GM12878 (cell line): ENCODE results near the gene EFNA1. TPM values are rescaled to one million over a fixed set of nuclear protein-coding genes. Genes with fewer than 3 reads are reported as not detected.

ENCODE experiments used
- BRCA1 ChIP-seq: IDR thresholded peaks from 2 replicates; pipeline ENCODE4 v1.6.1; 2011; ENCODE audit warnings: low read depth, low read length, improper control_type of control experiment
- CBFB ChIP-seq: IDR thresholded peaks from 2 replicates; pipeline ENCODE4 v1.6.1; 2016; ENCODE audit warnings: antibody characterized with exemption, low read depth
- CEBPB ChIP-seq, 2 experiments: fragments of 150-350 bp in 1 of 2; IDR thresholded peaks; 2 replicates each; pipeline ENCODE4 v1.6.1; 2012 to 2014; ENCODE audit warnings: low read depth in 2 of 2, low read length in 2 of 2, borderline replicate concordance in 1 of 2, inconsistent platforms in 1 of 2
- FOXM1 ChIP-seq: IDR thresholded peaks from 2 replicates; pipeline ENCODE4 v1.6.1; 2012; ENCODE audit warnings: low read depth, mild to moderate bottlenecking, inconsistent platforms, low read length, moderate library complexity
- GATAD2B ChIP-seq: fragments of 450-650 bp; conservative IDR thresholded peaks from 2 replicates; pipeline ENCODE4 v1.6.1; 2017; ENCODE audit warnings: low read depth, mild to moderate bottlenecking, moderate library complexity
- HCFC1 ChIP-seq: fragments of 150-350 bp; IDR thresholded peaks from 2 replicates; pipeline ENCODE4 v1.6.1; 2014; ENCODE audit warnings: low read length
- IKZF1 ChIP-seq: fragments of 450-650 bp; conservative IDR thresholded peaks from 2 replicates; pipeline ENCODE4 v1.6.1; 2017; ENCODE audit warnings: antibody characterized with exemption, mild to moderate bottlenecking
- JUND ChIP-seq: IDR thresholded peaks from 2 replicates; pipeline ENCODE4 v1.6.1; 2012; ENCODE audit warnings: low read depth, mild to moderate bottlenecking, low read length, improper control_type of control experiment, moderate library complexity
- POLR2AphosphoS2 ChIP-seq: IDR thresholded peaks from 2 replicates; pipeline ENCODE4 v1.6.1; 2011; ENCODE audit warnings: low read depth, mild to moderate bottlenecking, low read length, improper control_type of control experiment, moderate library complexity
- POU2F2 ChIP-seq: IDR thresholded peaks from 3 replicates; pipeline ENCODE4 v1.6.1; 2011; ENCODE audit warnings: low read depth, mild to moderate bottlenecking, low read length, borderline replicate concordance
- RAD21 ChIP-seq: IDR thresholded peaks from 2 replicates; pipeline ENCODE4 v1.6.1; 2011; ENCODE audit warnings: mild to moderate bottlenecking, low read depth, low read length, moderate library complexity; ENCODE audit not compliant: insufficient read depth
- SIN3A ChIP-seq: IDR thresholded peaks from 2 replicates; pipeline ENCODE4 v1.6.1; 2012; ENCODE audit warnings: low read depth, low read length, improper control_type of control experiment
- SMAD5 ChIP-seq: IDR thresholded peaks from 2 replicates; pipeline ENCODE4 v1.6.1; 2016; ENCODE audit warnings: antibody characterized with exemption, low read depth
- SMARCA5 ChIP-seq: fragments of 450-650 bp; IDR thresholded peaks from 2 replicates; pipeline ENCODE4 v1.6.1; 2017; ENCODE audit warnings: mild to moderate bottlenecking
- SRF ChIP-seq, 2 experiments: IDR thresholded peaks; 2 replicates each; pipeline ENCODE4 v1.6.1; 2011; ENCODE audit warnings: low read depth in 2 of 2, low read length in 2 of 2, mild to moderate bottlenecking in 1 of 2, moderate library complexity in 1 of 2
- SUPT20H ChIP-seq: IDR thresholded peaks from 2 replicates; pipeline ENCODE4 v1.6.1; 2011; ENCODE audit warnings: low read depth, mild to moderate bottlenecking, low read length, moderate library complexity, borderline replicate concordance; ENCODE audit not compliant: control insufficient read depth
- TAF1 ChIP-seq: IDR thresholded peaks from 2 replicates; pipeline ENCODE4 v1.6.1; 2011; ENCODE audit warnings: mild to moderate bottlenecking, low read depth, low read length, borderline replicate concordance
- TARDBP ChIP-seq: IDR thresholded peaks from 2 replicates; pipeline ENCODE4 v1.6.1; 2016; ENCODE audit warnings: borderline replicate concordance
- TCF3 ChIP-seq: IDR thresholded peaks from 2 replicates; pipeline ENCODE4 v1.6.1; 2012; ENCODE audit warnings: low read depth, mild to moderate bottlenecking, low read length, borderline replicate concordance; ENCODE audit not compliant: insufficient read depth
- WRNIP1 ChIP-seq: IDR thresholded peaks from 2 replicates; pipeline ENCODE4 v1.6.1; 2011; ENCODE audit warnings: low read depth, low read length, improper control_type of control experiment, borderline replicate concordance
- polyA plus RNA-seq, 11 experiments: library from polyadenylated mRNA; depleted of rRNA in 4 of 11; unstranded in 6 of 11; stranded (reverse) in 5 of 11; fragments of >200 nt; fragmentation: Nextera tagmentation in 4 of 11; fragmentation: Illumina TruSeq in 1 of 11; extraction: Ambion mirVana in 4 of 11; extraction: Trizol in 1 of 11; gene quantifications; 1 replicate in 1 of 11; 2 replicates in 10 of 11; pipeline versions ENCODE4 v1.2.1 to v1.2.3, GENCODE V29; 2011 to 2016; ENCODE audit warnings: inconsistent platforms in 2 of 11, missing spikeins in 2 of 11, low read depth in 1 of 11
- total RNA-seq, 4 experiments: library from RNA; depleted of rRNA in 3 of 4; stranded (reverse); fragments of >200 nt in 3 of 4; fragmentation: Illumina TruSeq in 1 of 4; extraction: Trizol in 1 of 4; gene quantifications; 2 replicates each; pipeline versions ENCODE4 v1.2.1 to v1.2.3, GENCODE V29; 2013 to 2021
- TF ChIP-seq, protein P1 (sequence below): fragments of 450-650 bp; IDR thresholded peaks from 2 replicates; pipeline ENCODE4 v1.6.1; 2017; ENCODE audit warnings: low read depth, mild to moderate bottlenecking, moderate library complexity
- TF ChIP-seq, protein P2 (sequence below): IDR thresholded peaks from 2 replicates; pipeline ENCODE4 v1.6.1; 2012; ENCODE audit warnings: low read depth, low read length, improper control_type of control experiment
- TF ChIP-seq, protein P3 (sequence below): fragments of 450-650 bp; IDR thresholded peaks from 2 replicates; pipeline ENCODE4 v1.6.1; 2017; ENCODE audit warnings: mild to moderate bottlenecking, low read depth, inconsistent platforms; ENCODE audit not compliant: poor library complexity, severe bottlenecking
- TF ChIP-seq, protein P4 (sequence below): IDR thresholded peaks from 2 replicates; pipeline ENCODE4 v1.6.1; 2011; ENCODE audit warnings: borderline replicate concordance, low read depth, mild to moderate bottlenecking, moderate library complexity, mixed read lengths, low read length; ENCODE audit not compliant: insufficient read depth; ENCODE audit errors: extremely low read length

EFNA1 gene
- total and polyA plus RNA-seq, 10 of the 15 experiments (the other 5 are each of a cell fraction or from before 2014, with no cell fraction given): 0.13 to 7.5 (median 0.28) TPM; not detected in 5

DNA sequence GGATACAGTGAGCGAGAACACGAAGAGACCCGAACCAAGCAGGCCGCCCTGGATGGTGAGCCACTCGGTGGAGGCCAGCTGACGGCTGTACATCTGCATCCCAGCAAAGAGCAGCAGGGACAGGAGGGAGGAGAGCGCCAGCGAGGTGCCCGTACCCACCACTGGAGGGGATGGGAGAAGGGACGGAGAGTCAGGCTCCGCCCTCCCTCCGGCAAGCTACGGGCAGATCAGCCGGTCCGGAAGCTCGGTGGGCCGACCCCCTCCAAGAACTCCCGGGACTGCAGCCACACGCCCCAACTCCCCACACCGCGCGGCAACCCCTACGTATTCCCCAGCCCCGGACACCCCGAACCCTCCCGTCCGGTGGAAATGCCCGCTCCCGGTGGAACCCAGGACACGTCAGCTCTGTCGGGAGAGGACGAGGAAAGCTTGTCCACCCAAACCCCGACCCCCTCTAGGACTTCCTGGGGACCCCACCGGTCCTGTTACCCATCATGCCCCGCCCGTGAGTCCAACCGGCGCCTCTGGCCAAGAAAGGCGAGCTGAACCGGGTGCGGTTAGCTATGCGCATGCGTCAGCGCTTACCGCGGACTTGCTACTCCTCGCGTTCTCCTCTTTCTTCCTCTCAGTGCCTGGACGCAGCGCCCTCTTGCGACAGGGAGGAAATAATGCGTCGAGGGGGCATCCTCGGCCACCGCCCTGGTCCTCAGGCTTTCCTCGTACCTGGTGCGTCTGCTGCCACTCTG is 45.2 kb downstream of the EFNA1 start, which contains the start of gene KRTCAP2 (continued):
- no peak for TF ChIP-seq TARDBP
- TF ChIP-seq GATAD2B: peak; percentile 16; the same call in 1 of the 2 replicates
- peak; percentile 90 for TF ChIP-seq SMARCA5
- TF ChIP-seq BRCA1: no peak
- TF ChIP-seq WRNIP1: 0 out of 2 replicates have a peak, but pooled peaks have one; percentile 59
- TF ChIP-seq, protein P1, sequence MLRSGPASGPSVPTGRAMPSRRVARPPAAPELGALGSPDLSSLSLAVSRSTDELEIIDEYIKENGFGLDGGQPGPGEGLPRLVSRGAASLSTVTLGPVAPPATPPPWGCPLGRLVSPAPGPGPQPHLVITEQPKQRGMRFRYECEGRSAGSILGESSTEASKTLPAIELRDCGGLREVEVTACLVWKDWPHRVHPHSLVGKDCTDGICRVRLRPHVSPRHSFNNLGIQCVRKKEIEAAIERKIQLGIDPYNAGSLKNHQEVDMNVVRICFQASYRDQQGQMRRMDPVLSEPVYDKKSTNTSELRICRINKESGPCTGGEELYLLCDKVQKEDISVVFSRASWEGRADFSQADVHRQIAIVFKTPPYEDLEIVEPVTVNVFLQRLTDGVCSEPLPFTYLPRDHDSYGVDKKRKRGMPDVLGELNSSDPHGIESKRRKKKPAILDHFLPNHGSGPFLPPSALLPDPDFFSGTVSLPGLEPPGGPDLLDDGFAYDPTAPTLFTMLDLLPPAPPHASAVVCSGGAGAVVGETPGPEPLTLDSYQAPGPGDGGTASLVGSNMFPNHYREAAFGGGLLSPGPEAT: peak; percentile 42; the same call in 1 of the 2 replicates
- TF ChIP-seq SMAD5: peak; percentile 72
- peak; percentile 81; the same call in 1 of the 2 replicates for TF ChIP-seq TAF1
- no peak for TF ChIP-seq CEBPB (IDR thresholded peaks at IDR 0.05; ENCODE audit: borderline replicate concordance in 1 of 2, low read depth in 2 of 2, low read length in 2 of 2)
- TF ChIP-seq, protein P2, sequence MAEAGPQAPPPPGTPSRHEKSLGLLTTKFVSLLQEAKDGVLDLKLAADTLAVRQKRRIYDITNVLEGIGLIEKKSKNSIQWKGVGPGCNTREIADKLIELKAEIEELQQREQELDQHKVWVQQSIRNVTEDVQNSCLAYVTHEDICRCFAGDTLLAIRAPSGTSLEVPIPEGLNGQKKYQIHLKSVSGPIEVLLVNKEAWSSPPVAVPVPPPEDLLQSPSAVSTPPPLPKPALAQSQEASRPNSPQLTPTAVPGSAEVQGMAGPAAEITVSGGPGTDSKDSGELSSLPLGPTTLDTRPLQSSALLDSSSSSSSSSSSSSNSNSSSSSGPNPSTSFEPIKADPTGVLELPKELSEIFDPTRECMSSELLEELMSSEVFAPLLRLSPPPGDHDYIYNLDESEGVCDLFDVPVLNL: no peak
- peak; percentile 67 to 81 for TF ChIP-seq SRF (IDR thresholded peaks at IDR 0.05; ENCODE audit: low read depth in 2 of 2, low read length in 2 of 2)
- peak; percentile 65; the same call in 1 of the 2 replicates for TF ChIP-seq POLR2AphosphoS2
- 0 out of 2 replicates have a peak, but pooled peaks have one; percentile 37 for TF ChIP-seq JUND
- TF ChIP-seq POU2F2: peak; percentile 74; the same call in 2 of the 3 replicates
- TF ChIP-seq IKZF1: peak; percentile 69
- no peak for TF ChIP-seq TCF3
- TF ChIP-seq, protein P3, sequence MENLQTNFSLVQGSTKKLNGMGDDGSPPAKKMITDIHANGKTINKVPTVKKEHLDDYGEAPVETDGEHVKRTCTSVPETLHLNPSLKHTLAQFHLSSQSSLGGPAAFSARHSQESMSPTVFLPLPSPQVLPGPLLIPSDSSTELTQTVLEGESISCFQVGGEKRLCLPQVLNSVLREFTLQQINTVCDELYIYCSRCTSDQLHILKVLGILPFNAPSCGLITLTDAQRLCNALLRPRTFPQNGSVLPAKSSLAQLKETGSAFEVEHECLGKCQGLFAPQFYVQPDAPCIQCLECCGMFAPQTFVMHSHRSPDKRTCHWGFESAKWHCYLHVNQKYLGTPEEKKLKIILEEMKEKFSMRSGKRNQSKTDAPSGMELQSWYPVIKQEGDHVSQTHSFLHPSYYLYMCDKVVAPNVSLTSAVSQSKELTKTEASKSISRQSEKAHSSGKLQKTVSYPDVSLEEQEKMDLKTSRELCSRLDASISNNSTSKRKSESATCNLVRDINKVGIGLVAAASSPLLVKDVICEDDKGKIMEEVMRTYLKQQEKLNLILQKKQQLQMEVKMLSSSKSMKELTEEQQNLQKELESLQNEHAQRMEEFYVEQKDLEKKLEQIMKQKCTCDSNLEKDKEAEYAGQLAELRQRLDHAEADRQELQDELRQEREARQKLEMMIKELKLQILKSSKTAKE: peak; percentile 16
- TF ChIP-seq RAD21: peak; percentile 26; the same call in 1 of the 2 replicates
- TF ChIP-seq SIN3A: peak; percentile 35; the same call in 1 of the 2 replicates
- peak; percentile 89 for TF ChIP-seq CBFB
- TF ChIP-seq SUPT20H: no peak
- peak; percentile 63 for TF ChIP-seq HCFC1
- TF ChIP-seq FOXM1: no peak
- TF ChIP-seq, protein P4, sequence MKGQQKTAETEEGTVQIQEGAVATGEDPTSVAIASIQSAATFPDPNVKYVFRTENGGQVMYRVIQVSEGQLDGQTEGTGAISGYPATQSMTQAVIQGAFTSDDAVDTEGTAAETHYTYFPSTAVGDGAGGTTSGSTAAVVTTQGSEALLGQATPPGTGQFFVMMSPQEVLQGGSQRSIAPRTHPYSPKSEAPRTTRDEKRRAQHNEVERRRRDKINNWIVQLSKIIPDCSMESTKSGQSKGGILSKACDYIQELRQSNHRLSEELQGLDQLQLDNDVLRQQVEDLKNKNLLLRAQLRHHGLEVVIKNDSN: no peak
